HepG2 (cell line): Measurements from ENCODE around the gene CDK5R1. TPM values are rescaled to one million over a fixed set of nuclear protein-coding genes. Genes with fewer than 3 reads are reported as not detected.

Source experiments
- ATAC-seq: fragments of 200-7000 bp; cut with Tn5 transposase; 3 replicates; pipeline ENCODE4 v1.9.1; 2020; ENCODE audit warnings: mild to moderate bottlenecking, moderate library complexity
- BruUV-seq: library from RNA; stranded (reverse); fragments of 400-500 nt; replicated peaks from 2 replicates; lab custom pipeline; 2021; lab: Mats Ljungman, UMichigan
- CTCF ChIA-PET: fragments of 300-600 bp; formaldehyde crosslinking; extraction: SDS; loops from one replicate; lab custom pipeline; 2021; ENCODE audit warnings: low total read pairs, inconsistent platforms, low intra/inter-chr PET ratio; lab: Yijun Ruan, JAX
- POLR2A ChIA-PET: fragments of 350-600 bp; sonication (Branson Sonifier 250); formaldehyde crosslinking; loops from one replicate; lab custom pipeline; 2020; ENCODE audit warnings: antibody characterized with exemption, inconsistent platforms; lab: Yijun Ruan, JAX
- DNase-seq: peaks from one replicate; pipeline ENCODE4 v3.0.0-alpha.2; 2015; ENCODE audit warnings: low spot score
- FAIRE-seq: peaks from 3 replicates; lab custom pipeline; 2011; peaks lifted over from hg19 to GRCh38; lab: Jason Lieb, UNC
- H2AFZ ChIP-seq: one replicate; pipeline ENCODE4 v1.6.1; 2011; ENCODE audit warnings: low read length, inconsistent platforms
- H3K27ac ChIP-seq: fragments of 300-600 bp; 3 replicates; pipeline ENCODE4 v1.8.0; 2011; ENCODE audit warnings: mixed run types, mild to moderate bottlenecking, mixed read lengths, low read length, inconsistent platforms; ENCODE audit not compliant: insufficient read depth; ENCODE audit errors: extremely low read length
- H3K27me3 ChIP-seq, 2 experiments: fragments of 200-600 bp in 1 of 2; 2 replicates in 1 of 2; 3 replicates in 1 of 2; pipeline versions ENCODE4 v1.6.0 to v1.8.0; 2011; ENCODE audit warnings: low read length in 2 of 2, mild to moderate bottlenecking in 2 of 2, moderate library complexity in 2 of 2, inconsistent platforms in 1 of 2; ENCODE audit not compliant: insufficient read depth in 2 of 2, control insufficient read depth in 1 of 2
- H3K36me3 ChIP-seq, 2 experiments: fragments of 200-600 bp in 1 of 2; replicated peaks in 1 of 2; 2 replicates in 1 of 2; 3 replicates in 1 of 2; pipeline versions ENCODE4 v1.5.1 to v1.8.0; 2011; ENCODE audit warnings: low read length in 2 of 2, inconsistent platforms in 1 of 2; ENCODE audit not compliant: insufficient read depth in 2 of 2, control insufficient read depth in 1 of 2
- H3K4me1 ChIP-seq: 2 replicates; pipeline ENCODE4 v1.5.1; 2012; ENCODE audit warnings: low read length, inconsistent platforms; ENCODE audit not compliant: insufficient read depth
- H3K4me2 ChIP-seq: 2 replicates; pipeline ENCODE4 v1.6.0; 2011; ENCODE audit warnings: low read depth, low read length, inconsistent platforms
- H3K4me3 ChIP-seq, 3 experiments: fragments of 200-600 bp in 1 of 3; sonication (generic), shearing (Covaris generic) in 1 of 3; replicated peaks in 1 of 3; 2 replicates each; pipeline ENCODE4 v1.5.1; 2011 to 2016; ENCODE audit warnings: low read length in 3 of 3, inconsistent platforms in 2 of 3, low read depth in 2 of 3, mild to moderate bottlenecking in 2 of 3, control low read depth in 1 of 3, mixed read lengths in 1 of 3; ENCODE audit not compliant: insufficient read depth in 1 of 3
- H3K79me2 ChIP-seq: one replicate; pipeline ENCODE4 v1.6.1; 2011; ENCODE audit warnings: low read length, inconsistent platforms; ENCODE audit not compliant: insufficient read depth
- H3K9ac ChIP-seq: 2 replicates; pipeline ENCODE4 v1.6.0; 2011; ENCODE audit warnings: mild to moderate bottlenecking, low read depth, low read length, inconsistent platforms; ENCODE audit not compliant: insufficient read depth
- H3K9me3 ChIP-seq: 2 replicates; pipeline ENCODE4 v1.5.1; 2012; ENCODE audit warnings: mild to moderate bottlenecking, low read length
- H4K20me1 ChIP-seq: 2 replicates; pipeline ENCODE4 v1.6.0; 2011; ENCODE audit warnings: inconsistent platforms, mild to moderate bottlenecking, low read length, moderate library complexity; ENCODE audit not compliant: insufficient read depth
- ATM ChIP-seq: fragments of 450-650 bp; IDR thresholded peaks from 2 replicates; pipeline ENCODE4 v1.7.1; 2017; ENCODE audit warnings: mild to moderate bottlenecking, borderline replicate concordance
- BHLHE40 ChIP-seq: IDR thresholded peaks from 2 replicates; pipeline ENCODE4 v1.6.1; 2011; ENCODE audit warnings: low read length, improper control_type of control experiment
- DPF2 ChIP-seq: sonication (generic); formaldehyde crosslinking; IDR thresholded peaks from 2 replicates; pipeline ENCODE4 v1.4.0; 2020; ENCODE audit warnings: mild to moderate bottlenecking, low read depth, missing genetic modification reagents, borderline replicate concordance
- EED ChIP-seq: sonication (generic); formaldehyde crosslinking; IDR thresholded peaks from 2 replicates; pipeline ENCODE4 v1.5.0; 2020; ENCODE audit warnings: mild to moderate bottlenecking, missing genetic modification reagents
- FOXJ3 ChIP-seq: sonication (generic); formaldehyde crosslinking; IDR thresholded peaks from 2 replicates; pipeline ENCODE4 v1.4.0; 2020; ENCODE audit warnings: missing genetic modification reagents, mild to moderate bottlenecking, borderline replicate concordance
- GATAD2A ChIP-seq: IDR thresholded peaks from 2 replicates; pipeline ENCODE4 v1.6.1; 2016
- GZF1 ChIP-seq: sonication (generic); formaldehyde crosslinking; IDR thresholded peaks from 2 replicates; pipeline ENCODE4 v1.5.1; 2020; ENCODE audit warnings: mild to moderate bottlenecking, missing genetic modification reagents
- RCOR2 ChIP-seq: IDR thresholded peaks from 2 replicates; pipeline ENCODE4 v1.6.1; 2016; ENCODE audit warnings: missing biosample characterization, missing genetic modification reagents
- TCF7 ChIP-seq: sonication (generic); IDR thresholded peaks from 2 replicates; pipeline ENCODE4 v1.6.1; 2016; ENCODE audit warnings: antibody characterized with exemption, low read depth
- ZFP36 ChIP-seq: fragments of 150-350 bp; IDR thresholded peaks from 2 replicates; pipeline ENCODE4 v1.6.1; 2018; ENCODE audit warnings: borderline replicate concordance, low read length, low read depth; ENCODE audit not compliant: partially characterized antibody
- ZFP37 ChIP-seq: sonication (generic); formaldehyde crosslinking; IDR thresholded peaks from 2 replicates; pipeline ENCODE4 v1.4.0; 2020; ENCODE audit warnings: missing genetic modification reagents, borderline replicate concordance
- ZNF17 ChIP-seq: sonication (generic); formaldehyde crosslinking; IDR thresholded peaks from 2 replicates; pipeline ENCODE4 v1.5.0; 2020; ENCODE audit warnings: mild to moderate bottlenecking, missing genetic modification reagents
- ZNF30 ChIP-seq: sonication (generic); formaldehyde crosslinking; IDR thresholded peaks from 2 replicates; pipeline ENCODE4 v1.5.0; 2020; ENCODE audit warnings: mild to moderate bottlenecking, missing genetic modification reagents
- ZNF343 ChIP-seq: sonication (generic); formaldehyde crosslinking; IDR thresholded peaks from 2 replicates; pipeline ENCODE4 v1.4.0; 2020; ENCODE audit warnings: mild to moderate bottlenecking, missing genetic modification reagents
- ZNF674 ChIP-seq: sonication (generic); formaldehyde crosslinking; IDR thresholded peaks from 2 replicates; pipeline ENCODE4 v1.5.0; 2020; ENCODE audit warnings: low read depth, mild to moderate bottlenecking, missing genetic modification reagents
- ZNF713 ChIP-seq: sonication (generic); formaldehyde crosslinking; IDR thresholded peaks from 2 replicates; pipeline ENCODE4 v1.4.0; 2020; ENCODE audit warnings: mild to moderate bottlenecking, missing genetic modification reagents
- ZNF883 ChIP-seq: sonication (generic); formaldehyde crosslinking; IDR thresholded peaks from 2 replicates; pipeline ENCODE4 v1.5.1; 2020; ENCODE audit warnings: mild to moderate bottlenecking, missing genetic modification reagents; ENCODE audit errors: not compliant biosample characterization
- ZSCAN9 ChIP-seq: IDR thresholded peaks from 2 replicates; pipeline ENCODE4 v1.6.1; 2016; ENCODE audit warnings: borderline replicate concordance
- WGBS: methylation state at CpG from one replicate; pipeline ENCODE4 v1.1.6; 2017; ENCODE audit warnings: low lambda C conversion rate; 5-methylcytosine and 5-hydroxymethylcytosine counted together
- in situ Hi-C: cut with HindIII; loops from 2 replicates; pipeline ENCODE4 v1.10.0; 2017; ENCODE audit warnings: low pct_unique_long_range_greater_than_20kb; ENCODE audit not compliant: extremely low pct_ligation_motif_present
- intact Hi-C: fragments of 100-400 bp; cut with micrococcal nuclease; formaldehyde crosslinking; loops from one replicate; pipeline ENCODE4 v1.10.0; 2022; ENCODE audit not compliant: unreplicated experiment
- polyA plus RNA-seq, 8 experiments: library from polyadenylated mRNA; depleted of rRNA in 3 of 8; stranded (reverse) in 7 of 8; unstranded in 1 of 8; fragments of >200 nt; fragmentation: Illumina TruSeq in 4 of 8; extraction: Trizol in 4 of 8; gene quantifications; 2 replicates each; pipeline versions ENCODE4 v1.2.1 to v1.2.3, GENCODE V29; 2011 to 2016; ENCODE audit warnings: low read depth in 4 of 8, missing spikeins in 1 of 8, mixed read lengths in 1 of 8; ENCODE audit not compliant: insufficient read depth in 1 of 8
- total RNA-seq, 5 experiments: library from RNA; depleted of rRNA; stranded (reverse); fragments of >200 nt; fragmentation: Illumina TruSeq; extraction: Trizol; gene quantifications; 2 replicates each; pipeline ENCODE4 v1.2.3, GENCODE V29; 2016; ENCODE audit warnings: low read depth in 1 of 5
- TF ChIP-seq, protein P1 (sequence below): sonication (generic); formaldehyde crosslinking; IDR thresholded peaks from 2 replicates; pipeline ENCODE4 v1.8.1; 2023; ENCODE audit warnings: mild to moderate bottlenecking, missing genetic modification reagents
- TF ChIP-seq, protein P2 (sequence below): sonication (generic); formaldehyde crosslinking; IDR thresholded peaks from 2 replicates; pipeline ENCODE4 v1.4.0; 2020; ENCODE audit warnings: missing genetic modification reagents
- TF ChIP-seq, protein P3 (sequence below): sonication (generic); formaldehyde crosslinking; IDR thresholded peaks from 2 replicates; pipeline ENCODE4 v1.8.0; 2022; ENCODE audit warnings: mild to moderate bottlenecking, missing genetic modification reagents, moderate library complexity

CDK5R1 gene
- total and polyA plus RNA-seq, 2 of the 13 experiments (the other 11 are each of a cell fraction or from before 2014, with no cell fraction given) = 1.1 to 3.9 TPM

DNA sequence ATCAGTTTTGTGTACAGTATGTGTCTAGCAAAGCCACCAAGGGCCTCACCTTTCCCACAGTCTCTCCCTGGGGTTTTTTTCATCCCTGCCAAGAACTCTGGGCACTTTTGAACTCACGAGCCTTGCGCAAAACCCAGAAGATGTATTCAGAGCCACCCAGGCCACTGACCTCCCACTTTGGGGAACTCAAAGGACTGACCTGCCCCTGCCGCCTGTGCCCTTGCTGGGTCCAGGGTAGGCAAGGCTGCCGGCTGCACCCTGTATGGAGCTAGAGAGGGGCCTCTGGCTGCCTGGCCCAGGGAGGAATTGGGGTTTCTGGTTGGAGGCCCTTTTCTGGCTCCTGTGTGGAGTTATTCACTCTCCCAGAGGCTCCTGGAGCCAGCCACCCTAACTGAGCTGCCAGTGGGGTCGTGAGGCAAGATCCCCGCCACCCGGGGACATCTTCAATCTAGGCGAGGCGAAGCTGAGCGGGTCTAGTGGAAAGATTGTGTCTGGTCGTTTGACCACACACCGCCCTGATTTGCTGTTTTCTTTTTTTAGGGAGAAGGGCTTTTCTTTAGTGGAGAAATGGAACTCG, 1.9 kb downstream of the CDK5R1 start (continued):
- no peak for TF ChIP-seq ATM
- TF ChIP-seq DPF2 (CRISPR knock-in tag) = no peak
- no peak for TF ChIP-seq ZNF30
- no peak for TF ChIP-seq GZF1
- TF ChIP-seq RCOR2 (CRISPR knock-in tag) = no peak
- TF ChIP-seq ZFP37 (CRISPR knock-in tag) = no peak
- no peak for TF ChIP-seq ZNF713 (CRISPR knock-in tag)

DNA sequence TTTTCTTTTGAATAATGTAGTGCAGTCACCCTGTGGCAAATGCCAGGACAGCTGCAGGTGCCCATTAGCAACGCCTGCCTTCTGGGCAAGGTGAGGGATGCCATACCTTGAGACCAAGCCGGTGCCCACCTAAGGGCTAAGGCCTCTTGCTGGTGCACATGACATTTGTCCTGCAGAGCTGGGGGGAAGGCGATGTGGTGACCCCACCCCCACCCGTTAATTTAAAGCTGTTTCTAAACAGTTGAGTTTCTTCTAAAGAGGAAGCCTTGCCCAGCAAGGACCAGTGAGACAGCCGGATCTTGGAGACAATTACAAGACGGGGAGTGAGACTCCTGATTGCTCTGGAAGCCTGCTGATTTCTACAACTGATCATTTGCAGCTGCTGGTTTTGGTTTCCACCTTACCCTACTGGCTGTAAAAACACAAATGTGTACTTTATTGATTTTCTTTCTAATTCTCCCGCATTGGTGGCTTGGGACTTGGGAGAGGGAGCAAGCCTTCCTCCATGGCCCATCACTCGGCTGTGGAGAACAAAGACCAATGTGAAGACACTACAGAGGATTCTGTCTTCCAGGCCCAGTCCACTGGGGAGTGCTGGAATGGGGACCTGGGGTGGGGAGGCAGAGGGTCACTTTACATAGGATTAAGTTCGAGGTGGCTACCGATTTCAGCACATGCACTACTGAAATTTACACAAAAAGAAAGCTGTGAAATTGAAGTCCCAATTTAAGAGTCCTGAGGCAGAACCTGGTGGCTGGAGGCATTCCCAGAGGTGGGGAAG, 2.7 kb downstream of the CDK5R1 start:
- H3K9me3 ChIP-seq = no peaks in the 10 kb centered on the region
- H3K4me3 ChIP-seq = no peak overlapping the region
- no peaks in the 10 kb centered on the region for H4K20me1 ChIP-seq
- FAIRE-seq (no peak), DNase-seq (no peak), ATAC-seq (no peak)
- POLR2A ChIA-PET = no interaction called here
- peaks cover 2 to 4% of the 10 kb centered on the region in 2 experiments; a peak in 2 of 5 replicates for H3K36me3 ChIP-seq
- intact Hi-C loops (no loop called here), in situ Hi-C loops (loop anchor here (10.0 kb wide), 1 partner anchor 265 kb away; no protein-coding TSS in a partner anchor)
- H3K4me1 ChIP-seq = peaks cover 34% of the 10 kb centered on the region
- WGBS = 92% methylated on average over 8 of the region's 10 CpGs
- H3K27ac ChIP-seq = no peak overlapping the region
- BruUV-seq = no TSS peak
- H3K9ac ChIP-seq = no peak overlapping the region
- H2AFZ ChIP-seq = no peak overlapping the region
- no peaks in the 10 kb centered on the region for H3K79me2 ChIP-seq
- CTCF ChIA-PET = no interaction called here
- no peaks in the 10 kb centered on the region for H3K27me3 ChIP-seq
- no peak overlapping the region for H3K4me2 ChIP-seq
- TF ChIP-seq, protein P1, sequence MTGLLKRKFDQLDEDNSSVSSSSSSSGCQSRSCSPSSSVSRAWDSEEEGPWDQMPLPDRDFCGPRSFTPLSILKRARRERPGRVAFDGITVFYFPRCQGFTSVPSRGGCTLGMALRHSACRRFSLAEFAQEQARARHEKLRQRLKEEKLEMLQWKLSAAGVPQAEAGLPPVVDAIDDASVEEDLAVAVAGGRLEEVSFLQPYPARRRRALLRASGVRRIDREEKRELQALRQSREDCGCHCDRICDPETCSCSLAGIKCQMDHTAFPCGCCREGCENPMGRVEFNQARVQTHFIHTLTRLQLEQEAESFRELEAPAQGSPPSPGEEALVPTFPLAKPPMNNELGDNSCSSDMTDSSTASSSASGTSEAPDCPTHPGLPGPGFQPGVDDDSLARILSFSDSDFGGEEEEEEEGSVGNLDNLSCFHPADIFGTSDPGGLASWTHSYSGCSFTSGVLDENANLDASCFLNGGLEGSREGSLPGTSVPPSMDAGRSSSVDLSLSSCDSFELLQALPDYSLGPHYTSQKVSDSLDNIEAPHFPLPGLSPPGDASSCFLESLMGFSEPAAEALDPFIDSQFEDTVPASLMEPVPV = no peak
- no peak for TF ChIP-seq ZNF674 (CRISPR knock-in tag)
- no peak for TF ChIP-seq ZFP36
- no peak for TF ChIP-seq ZNF883 (CRISPR knock-in tag)
- TF ChIP-seq FOXJ3 (CRISPR knock-in tag) = no peak
- no peak for TF ChIP-seq ZSCAN9 (CRISPR knock-in tag)
- TF ChIP-seq BHLHE40 = no peak
- no peak for TF ChIP-seq ZNF17 (CRISPR knock-in tag)
- no peak for TF ChIP-seq GATAD2A (CRISPR knock-in tag)
- no peak for TF ChIP-seq ZNF343 (CRISPR knock-in tag)
- TF ChIP-seq, protein P2, sequence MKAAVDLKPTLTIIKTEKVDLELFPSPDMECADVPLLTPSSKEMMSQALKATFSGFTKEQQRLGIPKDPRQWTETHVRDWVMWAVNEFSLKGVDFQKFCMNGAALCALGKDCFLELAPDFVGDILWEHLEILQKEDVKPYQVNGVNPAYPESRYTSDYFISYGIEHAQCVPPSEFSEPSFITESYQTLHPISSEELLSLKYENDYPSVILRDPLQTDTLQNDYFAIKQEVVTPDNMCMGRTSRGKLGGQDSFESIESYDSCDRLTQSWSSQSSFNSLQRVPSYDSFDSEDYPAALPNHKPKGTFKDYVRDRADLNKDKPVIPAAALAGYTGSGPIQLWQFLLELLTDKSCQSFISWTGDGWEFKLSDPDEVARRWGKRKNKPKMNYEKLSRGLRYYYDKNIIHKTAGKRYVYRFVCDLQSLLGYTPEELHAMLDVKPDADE = no peak
- no peak for TF ChIP-seq RCOR2 (CRISPR knock-in tag)
- TF ChIP-seq, protein P3, sequence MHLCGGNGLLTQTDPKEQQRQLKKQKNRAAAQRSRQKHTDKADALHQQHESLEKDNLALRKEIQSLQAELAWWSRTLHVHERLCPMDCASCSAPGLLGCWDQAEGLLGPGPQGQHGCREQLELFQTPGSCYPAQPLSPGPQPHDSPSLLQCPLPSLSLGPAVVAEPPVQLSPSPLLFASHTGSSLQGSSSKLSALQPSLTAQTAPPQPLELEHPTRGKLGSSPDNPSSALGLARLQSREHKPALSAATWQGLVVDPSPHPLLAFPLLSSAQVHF (CRISPR knock-in tag) = no peak
- TF ChIP-seq TCF7 = no peak
- no peak for TF ChIP-seq EED
